Immature natural killer cell (primary cell): ENCODE results near the gene SRGAP3. TPM values are rescaled to one million over a fixed set of nuclear protein-coding genes. Genes with fewer than 3 reads are reported as not detected.

Source experiments
- DNase-seq, 3 donors: peaks; one replicate each; pipeline ENCODE4 v3.0.0; 2022; ENCODE audit warnings: mixed read lengths in 1 of 3
- H3K27ac Mint-ChIP-seq, 6 donors: one replicate each; pipeline ENCODE4 v1.8.0; 2020; ENCODE audit warnings: mixed read lengths in 6 of 6, mild to moderate bottlenecking in 5 of 6, inconsistent platforms in 4 of 6, moderate library complexity in 3 of 6
- H3K27me3 Mint-ChIP-seq, 3 donors: one replicate each; pipeline ENCODE4 v1.8.0; 2020 to 2021; ENCODE audit warnings: low read depth in 3 of 3, mild to moderate bottlenecking in 3 of 3, mixed read lengths in 3 of 3, moderate library complexity in 3 of 3, inconsistent platforms in 1 of 3
- H3K36me3 Mint-ChIP-seq, 3 donors: one replicate each; pipeline ENCODE4 v1.8.0; 2020; ENCODE audit warnings: mixed read lengths in 3 of 3, inconsistent platforms in 2 of 3, mild to moderate bottlenecking in 2 of 3
- H3K4me1 Mint-ChIP-seq, 2 donors: one replicate each; pipeline ENCODE4 v1.8.0; 2020; ENCODE audit warnings: inconsistent platforms in 2 of 2, mild to moderate bottlenecking in 2 of 2, mixed read lengths in 2 of 2, moderate library complexity in 1 of 2
- H3K4me3 Mint-ChIP-seq, 5 donors: one replicate each; pipeline ENCODE4 v1.8.0; 2020; ENCODE audit warnings: mild to moderate bottlenecking in 5 of 5, mixed read lengths in 5 of 5, inconsistent platforms in 3 of 5, moderate library complexity in 3 of 5
- H3K9me3 Mint-ChIP-seq, 6 donors: one replicate each; pipeline ENCODE4 v1.8.0; 2020; ENCODE audit warnings: mild to moderate bottlenecking in 6 of 6, mixed read lengths in 6 of 6, inconsistent platforms in 4 of 6, moderate library complexity in 3 of 6
- polyA plus RNA-seq, 3 donors: library from polyadenylated mRNA; unstranded; fragments of 300-500 nt; fragmentation: Illumina TruSeq; gene quantifications; one replicate each; pipeline ENCODE4 v1.2.3, GENCODE V29; 2021

SRGAP3 gene
- polyA plus RNA-seq, 3 donors from 2014 or later, result 0.29 to 0.99 TPM; not detected in 1

- H3K4me3 Mint-ChIP-seq, result peak overlapping the region; percentile 50 to 83 (median 77)
- no peaks in the 10 kb centered on the region for H3K36me3 Mint-ChIP-seq
- H3K9me3 Mint-ChIP-seq, result no peaks in the 10 kb centered on the region
- H3K27ac Mint-ChIP-seq, result peak overlapping the region in 5 of 6 donors; percentile 1 to 67 (median 32)
- DNase-seq, result peak; percentile 10 to 27 (median 18)
- peaks cover 30 to 41% of the 10 kb centered on the region in 2 donors for H3K4me1 Mint-ChIP-seq
- H3K27me3 Mint-ChIP-seq, result peaks cover 2 to 6% (median 4%) of the 10 kb centered on the region in 3 donors
These were observed 69.4 kb downstream of the SRGAP3 start for GRCh38 chr3:9179826-9180763.

- Mint-ChIP-seq H3K36me3 (peaks cover 0 to 6% (median 0%) of the 10 kb centered on the region in 3 donors), H3K4me3 (peak overlapping the region; percentile 26 to 83 (median 62)), H3K4me1 (peaks cover 33 to 47% of the 10 kb centered on the region in 2 donors), H3K9me3 (no peaks in the 10 kb centered on the region), H3K27me3 (peaks cover 2 to 6% (median 4%) of the 10 kb centered on the region in 3 donors), H3K27ac (peak overlapping the region in 5 of 6 donors; percentile 8 to 81 (median 18))
- peak; percentile 5 to 24 (median 21) for DNase-seq
These were observed 70.7 kb downstream of the SRGAP3 start for GRCh38 chr3:9178697-9179096.

GRCh38 chr3:9175421-9175820 lies 74.0 kb downstream of the SRGAP3 start:
- H3K27ac Mint-ChIP-seq, result no peak overlapping the region
- no peak for DNase-seq
- H3K36me3 Mint-ChIP-seq, result peaks cover 0 to 10% (median 0%) of the 10 kb centered on the region in 3 donors
- peaks cover 42 to 59% of the 10 kb centered on the region in 2 donors for H3K4me1 Mint-ChIP-seq
- peaks cover 2 to 9% (median 7%) of the 10 kb centered on the region in 3 donors for H3K27me3 Mint-ChIP-seq
- H3K9me3 Mint-ChIP-seq, result no peaks in the 10 kb centered on the region
- H3K4me3 Mint-ChIP-seq, result no peak overlapping the region

GRCh38 chr3:9173445-9173844 lies 76.0 kb downstream of the SRGAP3 start:
- H3K36me3 Mint-ChIP-seq, result peaks cover 0 to 10% (median 0%) of the 10 kb centered on the region in 3 donors
- H3K27me3 Mint-ChIP-seq, result peaks cover 4 to 7% (median 7%) of the 10 kb centered on the region in 3 donors
- H3K27ac Mint-ChIP-seq, result peak overlapping the region in 1 of 6 donors; percentile 37
- peaks cover 32 to 55% of the 10 kb centered on the region in 2 donors for H3K4me1 Mint-ChIP-seq
- H3K9me3 Mint-ChIP-seq, result no peaks in the 10 kb centered on the region
- DNase-seq, result no peak
- H3K4me3 Mint-ChIP-seq, result peak overlapping the region in 3 of 5 donors; percentile 9 to 33 (median 19)

GRCh38 chr3:9172851-9173321 lies 76.6 kb downstream of the SRGAP3 start:
- H3K9me3 Mint-ChIP-seq, result no peaks in the 10 kb centered on the region
- DNase-seq, result no peak
- H3K4me3 Mint-ChIP-seq, result peak overlapping the region in 1 of 5 donors; percentile 44
- H3K27ac Mint-ChIP-seq, result no peak overlapping the region
- peaks cover 0 to 10% (median 0%) of the 10 kb centered on the region in 3 donors for H3K36me3 Mint-ChIP-seq
- H3K27me3 Mint-ChIP-seq, result peaks cover 4 to 7% (median 7%) of the 10 kb centered on the region in 3 donors
- H3K4me1 Mint-ChIP-seq, result peaks cover 29 to 51% of the 10 kb centered on the region in 2 donors

GRCh38 chr3:9170851-9171160 lies 78.6 kb downstream of the SRGAP3 start:
- no peak for DNase-seq
- peaks cover 0 to 10% (median 0%) of the 10 kb centered on the region in 3 donors for H3K36me3 Mint-ChIP-seq
- no peak overlapping the region for H3K4me3 Mint-ChIP-seq
- peaks cover 29 to 45% of the 10 kb centered on the region in 2 donors for H3K4me1 Mint-ChIP-seq
- no peak overlapping the region for H3K27ac Mint-ChIP-seq
- peaks cover 4 to 7% (median 6%) of the 10 kb centered on the region in 3 donors for H3K27me3 Mint-ChIP-seq
- H3K9me3 Mint-ChIP-seq, result no peaks in the 10 kb centered on the region

GRCh38 chr3:9169956-9170850 lies 79.2 kb downstream of the SRGAP3 start:
- peak; percentile 14 to 44 (median 38) for DNase-seq
- Mint-ChIP-seq H3K36me3 (peaks cover 0 to 10% (median 0%) of the 10 kb centered on the region in 3 donors), H3K4me3 (peak overlapping the region in 4 of 5 donors; percentile 32 to 71 (median 51)), H3K27ac (peak overlapping the region in 3 of 6 donors; percentile 25 to 74 (median 65)), H3K27me3 (peaks cover 4 to 7% (median 6%) of the 10 kb centered on the region in 3 donors), H3K9me3 (no peaks in the 10 kb centered on the region), H3K4me1 (peaks cover 29 to 45% of the 10 kb centered on the region in 2 donors)

- no peak overlapping the region for H3K4me3 Mint-ChIP-seq
- peaks cover 29 to 45% of the 10 kb centered on the region in 2 donors for H3K4me1 Mint-ChIP-seq
- DNase-seq, result no peak
- peak overlapping the region in 1 of 6 donors; percentile 13 for H3K27ac Mint-ChIP-seq
- H3K27me3 Mint-ChIP-seq, result peaks cover 4 to 7% (median 6%) of the 10 kb centered on the region in 3 donors
- peaks cover 0 to 9% (median 0%) of the 10 kb centered on the region in 3 donors for H3K36me3 Mint-ChIP-seq
- H3K9me3 Mint-ChIP-seq, result no peaks in the 10 kb centered on the region
These were observed 80.1 kb downstream of the SRGAP3 start for GRCh38 chr3:9169326-9169725.

- Mint-ChIP-seq H3K4me3 (no peak overlapping the region), H3K27ac (no peak overlapping the region), H3K4me1 (peaks cover 22 to 35% of the 10 kb centered on the region in 2 donors), H3K27me3 (peaks cover 4 to 7% (median 6%) of the 10 kb centered on the region in 3 donors), H3K36me3 (peaks cover 0 to 3% (median 0%) of the 10 kb centered on the region in 3 donors), H3K9me3 (no peaks in the 10 kb centered on the region)
- DNase-seq, result no peak
These were observed 81.2 kb downstream of the SRGAP3 start for GRCh38 chr3:9168241-9168741.

GRCh38 chr3:9167222-9167621 lies 82.2 kb downstream of the SRGAP3 start:
- Mint-ChIP-seq H3K36me3 (no peaks in the 10 kb centered on the region), H3K4me3 (no peak overlapping the region), H3K4me1 (peaks cover 18 to 25% of the 10 kb centered on the region in 2 donors), H3K27ac (no peak overlapping the region), H3K9me3 (no peaks in the 10 kb centered on the region), H3K27me3 (peaks cover 4 to 6% (median 4%) of the 10 kb centered on the region in 3 donors)
- no peak for DNase-seq

- Mint-ChIP-seq H3K4me1 (peaks cover 10 to 16% of the 10 kb centered on the region in 2 donors), H3K27me3 (peaks cover 0 to 6% (median 3%) of the 10 kb centered on the region in 3 donors), H3K27ac (no peak overlapping the region), H3K9me3 (no peaks in the 10 kb centered on the region), H3K4me3 (no peak overlapping the region), H3K36me3 (no peaks in the 10 kb centered on the region)
- no peak for DNase-seq
These were observed 84.0 kb downstream of the SRGAP3 start for GRCh38 chr3:9165421-9165820.

GRCh38 chr3:9163289-9163688 lies 86.2 kb downstream of the SRGAP3 start:
- Mint-ChIP-seq H3K4me3 (no peak overlapping the region), H3K4me1 (no peaks in the 10 kb centered on the region), H3K27ac (no peak overlapping the region), H3K27me3 (peaks cover 0 to 2% (median 0%) of the 10 kb centered on the region in 3 donors), H3K9me3 (no peaks in the 10 kb centered on the region), H3K36me3 (no peaks in the 10 kb centered on the region)
- DNase-seq, result no peak

- Mint-ChIP-seq H3K27ac (no peak overlapping the region), H3K9me3 (no peaks in the 10 kb centered on the region), H3K36me3 (no peaks in the 10 kb centered on the region), H3K4me3 (no peak overlapping the region), H3K27me3 (peaks cover 0 to 2% (median 0%) of the 10 kb centered on the region in 3 donors), H3K4me1 (no peaks in the 10 kb centered on the region)
- no peak for DNase-seq
These were observed 87.6 kb downstream of the SRGAP3 start for GRCh38 chr3:9161811-9162210.
